Testis (tissue), 3 donors: ENCODE measurements around the gene ATP23. TPM values are rescaled to one million over a fixed set of nuclear protein-coding genes. Genes with fewer than 3 reads are reported as not detected.

Experiments
- DNase-seq: peaks from one replicate; pipeline ENCODE4 v3.0.0-alpha.2; 2019
- H3K27ac ChIP-seq, 2 donors: fragments of 200-600 bp; sonication (generic); one replicate each; pipeline ENCODE4 v1.5.1; 2019
- H3K27me3 ChIP-seq: fragments of 200-600 bp; sonication (generic); one replicate; pipeline ENCODE4 v1.5.1; 2019
- H3K36me3 ChIP-seq: fragments of 200-600 bp; sonication (generic); one replicate; pipeline ENCODE4 v1.5.1; 2017; ENCODE audit warnings: low read depth; ENCODE audit errors: missing control alignments
- H3K4me1 ChIP-seq: fragments of 200-600 bp; sonication (generic); one replicate; pipeline ENCODE4 v1.5.1; 2019
- H3K4me3 ChIP-seq, 2 donors: fragments of 200-600 bp; sonication (generic); one replicate each; pipeline ENCODE4 v1.5.1; 2017 to 2019
- H3K9me3 ChIP-seq: fragments of 200-600 bp; sonication (generic); one replicate; pipeline ENCODE4 v1.5.1; 2017
- CTCF ChIP-seq, 3 experiments: fragments of 450-650 bp in 2 of 3; fragments of 200-600 bp in 1 of 3; sonication (generic) in 1 of 3; IDR thresholded peaks; one replicate each; pipeline ENCODE4 v1.5.1; 2016 to 2019; ENCODE audit warnings: antibody characterized with exemption in 3 of 3, mild to moderate bottlenecking in 2 of 3, moderate library complexity in 1 of 3
- POLR2A ChIP-seq: fragments of 450-650 bp; IDR thresholded peaks from one replicate; pipeline ENCODE4 v1.6.1; 2017; ENCODE audit warnings: antibody characterized with exemption, mild to moderate bottlenecking, moderate library complexity
- WGBS, 2 donors: methylation state at CpG; one replicate each; pipeline ENCODE4 v1.1.5; 2018; 5-methylcytosine and 5-hydroxymethylcytosine counted together
- intact Hi-C: fragments of 100-400 bp; cut with DNase I; formaldehyde crosslinking; loops from one replicate; pipeline ENCODE4 v1.15.1; 2023; ENCODE audit warnings: low total_unique reads
- polyA plus RNA-seq: library from polyadenylated mRNA; stranded (reverse); fragments of 350-450 nt; fragmentation: Illumina TruSeq; extraction: RNeasy Lipid Tissue Mini Kit (QIAGEN cat#74804); gene quantifications from one replicate; pipeline ENCODE4 v1.2.3, GENCODE V29; 2014; ENCODE audit warnings: low read depth, low replicate concordance; ENCODE audit not compliant: insufficient read depth
- total RNA-seq, 2 donors: library from RNA; depleted of rRNA; stranded (reverse); fragments of >200 nt; gene quantifications; one replicate each; pipeline ENCODE4 v1.2.3, GENCODE V29; 2016

Gene ATP23
- total and polyA plus RNA-seq, 3 donors from 2014 or later, result 53.1 to 102 (median 76.6) TPM

- TF ChIP-seq CTCF (IDR thresholded peaks at IDR 0.05) (no peak), POLR2A (no peak)
- Histone ChIP-seq H3K27me3 (no peaks in the 10 kb centered on the region), H3K9me3 (no peaks in the 10 kb centered on the region)
These were observed 23.1 kb downstream of the ATP23 start for GRCh38 chr12:57964421-57964820.

GRCh38 chr12:57965766-57966165 lies 24.4 kb downstream of the ATP23 start:
- Histone ChIP-seq H3K9me3 (no peaks in the 10 kb centered on the region), H3K27me3 (no peaks in the 10 kb centered on the region), H3K4me1 (no peaks in the 10 kb centered on the region), H3K4me3 (no peak overlapping the region), H3K36me3 (no peaks in the 10 kb centered on the region), H3K27ac (no peak overlapping the region)
- 74 to 78% methylated on average over 8 of the region's 8 CpGs for WGBS, 2 donors
- TF ChIP-seq POLR2A (no peak), CTCF (IDR thresholded peaks at IDR 0.05) (no peak)
- intact Hi-C loops, result no loop called here
- DNase-seq, result no peak

More at GRCh38 chr12:57964421-57964820, 23.1 kb downstream of the ATP23 start:
- intact Hi-C loops, result no loop called here
- WGBS, 2 donors, result 39 to 52% methylated on average over 1 of the region's 1 CpG
- Histone ChIP-seq H3K36me3 (no peaks in the 10 kb centered on the region), H3K27ac (no peak overlapping the region), H3K4me3 (no peak overlapping the region), H3K4me1 (no peaks in the 10 kb centered on the region)
- no peak for DNase-seq

- no peak overlapping the region for H3K4me3 ChIP-seq
- H3K9me3 ChIP-seq, result no peaks in the 10 kb centered on the region
- intact Hi-C loops, result no loop called here
- TF ChIP-seq CTCF (IDR thresholded peaks at IDR 0.05) (no peak), POLR2A (no peak)
- no peak for DNase-seq
- H3K27me3 ChIP-seq, result no peaks in the 10 kb centered on the region
- no peaks in the 10 kb centered on the region for H3K36me3 ChIP-seq
- no peak overlapping the region for H3K27ac ChIP-seq
- no peaks in the 10 kb centered on the region for H3K4me1 ChIP-seq
These were observed 25.2 kb downstream of the ATP23 start for GRCh38 chr12:57966536-57966935.

GRCh38 chr12:57983146-57983857 lies 41.9 kb downstream of the ATP23 start:
- peak; percentile 59 for DNase-seq
- H3K4me3 ChIP-seq, result no peak overlapping the region
- intact Hi-C loops, result no loop called here
- no peaks in the 10 kb centered on the region for H3K36me3 ChIP-seq
- TF ChIP-seq CTCF (IDR thresholded peaks at IDR 0.05), result peak; percentile 15 to 63 (median 60)
- no peak for TF ChIP-seq POLR2A
- WGBS, 2 donors, result 44 to 52% methylated on average over 6 of the region's 6 CpGs
- H3K9me3 ChIP-seq, result no peaks in the 10 kb centered on the region
- no peaks in the 10 kb centered on the region for H3K4me1 ChIP-seq
- no peak overlapping the region for H3K27ac ChIP-seq
- H3K27me3 ChIP-seq, result no peaks in the 10 kb centered on the region
